WERI-Rb-1 (cell line): Measurements from ENCODE around the gene CXCL6.
A peak's percentile ranks its signal among the peaks of the same experiment; 100 is the strongest.

Source experiments
- DNase-seq: peaks from one replicate; pipeline ENCODE4 v3.0.0-alpha.2; 2020
- H3K27ac ChIP-seq: fragments of 250-450 bp; sonication (Bioruptor Pico); 2 replicates; pipeline ENCODE4 v1.5.1; 2020; ENCODE audit warnings: mild to moderate bottlenecking, moderate library complexity
- H3K27me3 ChIP-seq: fragments of 250-450 bp; sonication (Bioruptor Pico); 2 replicates; pipeline ENCODE4 v1.5.1; 2021; ENCODE audit warnings: mild to moderate bottlenecking, low read depth, moderate library complexity; ENCODE audit not compliant: insufficient read depth, severe bottlenecking
- H3K36me3 ChIP-seq: fragments of 250-450 bp; sonication (Bioruptor Pico); 2 replicates; pipeline ENCODE4 v1.5.1; 2020; ENCODE audit warnings: mild to moderate bottlenecking, moderate library complexity
- H3K4me3 ChIP-seq: 2 replicates; pipeline ENCODE4 v1.5.1; 2011; ENCODE audit warnings: low read depth, mild to moderate bottlenecking, control low read depth, low read length
- H3K9me3 ChIP-seq: fragments of 250-450 bp; sonication (Bioruptor Pico); 2 replicates; pipeline ENCODE4 v1.5.1; 2021; ENCODE audit warnings: mild to moderate bottlenecking, moderate library complexity; ENCODE audit not compliant: severe bottlenecking
- CTCF ChIP-seq: IDR thresholded peaks from 2 replicates; pipeline ENCODE4 v1.5.1; 2011; ENCODE audit warnings: low read depth, mild to moderate bottlenecking, control low read depth, inconsistent platforms, low read length

Gene CXCL6

GRCh38 chr4:73859614-73860088 lies 23.2 kb downstream of the CXCL6 start:
- no peak for DNase-seq
- no peak overlapping the region for H3K4me3 ChIP-seq
- H3K27me3 ChIP-seq, result no peaks in the 10 kb centered on the region
- no peaks in the 10 kb centered on the region for H3K9me3 ChIP-seq
- H3K27ac ChIP-seq, result no peak overlapping the region
- TF ChIP-seq CTCF, result no peak
- no peaks in the 10 kb centered on the region for H3K36me3 ChIP-seq

GRCh38 chr4:73860181-73860580 lies 23.7 kb downstream of the CXCL6 start:
- Histone ChIP-seq H3K9me3 (no peaks in the 10 kb centered on the region), H3K27ac (no peak overlapping the region), H3K27me3 (no peaks in the 10 kb centered on the region), H3K4me3 (no peak overlapping the region), H3K36me3 (no peaks in the 10 kb centered on the region)
- no peak for DNase-seq
- TF ChIP-seq CTCF, result no peak

GRCh38 chr4:73860917-73861316 lies 24.4 kb downstream of the CXCL6 start:
- no peak for DNase-seq
- Histone ChIP-seq H3K9me3 (no peaks in the 10 kb centered on the region), H3K27me3 (no peaks in the 10 kb centered on the region), H3K27ac (no peak overlapping the region), H3K36me3 (no peaks in the 10 kb centered on the region), H3K4me3 (no peak overlapping the region)
- no peak for TF ChIP-seq CTCF

- DNase-seq, result no peak
- no peaks in the 10 kb centered on the region for H3K27me3 ChIP-seq
- H3K36me3 ChIP-seq, result no peaks in the 10 kb centered on the region
- no peak overlapping the region for H3K27ac ChIP-seq
- no peak for TF ChIP-seq CTCF
- H3K9me3 ChIP-seq, result no peaks in the 10 kb centered on the region
- H3K4me3 ChIP-seq, result no peak overlapping the region
Observed at GRCh38 chr4:73862322-73862721, 25.8 kb downstream of the CXCL6 start.

GRCh38 chr4:73864365-73864764 lies 27.9 kb downstream of the CXCL6 start:
- peak; percentile 65 for TF ChIP-seq CTCF
- DNase-seq, result peak; percentile 22

GRCh38 chr4:73864961-73865360 lies 28.5 kb downstream of the CXCL6 start:
- no peaks in the 10 kb centered on the region for H3K36me3 ChIP-seq
- TF ChIP-seq CTCF, result no peak
- no peak overlapping the region for H3K27ac ChIP-seq
- no peak overlapping the region for H3K4me3 ChIP-seq
- DNase-seq, result no peak
- H3K27me3 ChIP-seq, result no peaks in the 10 kb centered on the region
- no peaks in the 10 kb centered on the region for H3K9me3 ChIP-seq

More at GRCh38 chr4:73864365-73864764, 27.9 kb downstream of the CXCL6 start:
- Histone ChIP-seq H3K27me3 (no peaks in the 10 kb centered on the region), H3K9me3 (no peaks in the 10 kb centered on the region), H3K36me3 (no peaks in the 10 kb centered on the region), H3K4me3 (no peak overlapping the region), H3K27ac (no peak overlapping the region)
